GM19240 (cell line): Measurements from ENCODE around the gene CAPN1.
"Not testable (repeated sequence)": the region's sequence is repeated elsewhere in the genome, so short reads cannot be mapped to it uniquely, and the experiment has no call there.

Source experiments
- DNase-seq: peaks from one replicate; pipeline ENCODE4 v3.0.0; 2011; ENCODE audit warnings: low spot score; ENCODE audit not compliant: insufficient read length

CAPN1 gene

GRCh38 chr11:65159012-65159411 is 22.7 kb upstream of the CAPN1 start:
- no peak for DNase-seq

- no peak for DNase-seq
Observed at GRCh38 chr11:65160643-65161042, 21.1 kb upstream of the CAPN1 start.

DNA sequence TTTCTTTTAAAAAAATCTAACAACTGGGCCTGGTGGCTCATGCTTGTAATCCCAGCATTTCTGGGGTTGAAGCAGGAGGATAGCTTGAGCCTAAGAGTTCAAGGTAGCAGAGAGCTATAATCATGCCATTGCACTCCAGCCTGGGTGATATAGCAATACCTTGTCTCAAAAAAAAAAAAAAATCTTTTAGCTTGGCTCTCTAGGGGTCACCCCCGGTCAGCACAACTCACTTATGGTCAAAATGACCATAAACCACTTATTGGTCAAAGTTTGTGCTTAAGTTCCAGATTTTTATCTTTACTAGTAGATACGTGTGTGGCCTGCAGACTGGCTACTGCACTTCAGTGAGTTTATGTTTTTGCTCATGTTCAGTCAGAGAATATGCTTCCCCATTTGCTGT is 18.0 kb upstream of the CAPN1 start:
- no peak for DNase-seq

GRCh38 chr11:65165410-65166317 is 16.1 kb upstream of the CAPN1 start:
- no peak for DNase-seq

DNA sequence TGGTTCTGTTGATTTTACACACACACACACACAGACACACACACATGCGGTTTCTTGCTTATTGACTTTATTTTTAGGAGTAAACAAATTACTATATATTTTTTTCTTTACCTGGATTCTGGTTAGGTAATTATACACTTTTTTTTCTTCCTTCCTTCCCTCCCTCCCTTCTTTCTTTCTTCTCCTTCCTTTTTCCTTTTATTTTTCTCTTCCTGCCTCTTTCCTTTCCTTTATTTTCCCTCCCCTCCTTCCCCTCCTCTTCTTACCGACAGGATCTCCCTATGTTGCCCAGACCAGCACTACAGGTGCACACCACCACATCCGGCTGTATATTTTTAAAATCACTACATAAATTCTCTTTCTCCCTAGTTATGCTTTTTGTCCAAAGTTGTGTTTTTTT is 14.8 kb upstream of the CAPN1 start:
- no peak for DNase-seq

DNA sequence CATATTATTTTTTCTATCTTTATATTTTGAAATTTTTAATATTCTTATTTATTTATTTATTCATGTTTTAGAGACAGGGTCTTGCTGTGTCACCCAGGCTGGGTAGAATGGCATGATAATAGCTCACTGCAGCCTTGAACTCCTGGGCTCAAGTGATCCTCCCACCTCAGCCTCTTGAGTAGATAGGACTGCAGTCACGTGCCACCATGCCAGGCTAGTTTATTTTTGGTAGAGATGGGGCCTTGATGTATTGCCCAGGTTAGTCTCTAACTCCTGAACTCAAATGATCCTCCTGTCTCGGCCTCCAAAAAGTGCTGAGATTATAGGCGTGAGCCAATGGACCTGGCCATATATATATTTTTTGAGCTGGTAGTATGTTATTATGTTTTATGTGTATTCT is 14.1 kb upstream of the CAPN1 start:
- no peak for DNase-seq

GRCh38 chr11:65169164-65169641 is 12.5 kb upstream of the CAPN1 start:
- no peak for DNase-seq

GRCh38 chr11:65170058-65170534 is 11.6 kb upstream of the CAPN1 start, which contains the start of gene SPDYC:
Gene SPDYC, plus strand, starts transcription at chr11:65170233. Its CDS starts 1,125 bp downstream, at chr11:65171358.
- DNase-seq, result no peak

DNA sequence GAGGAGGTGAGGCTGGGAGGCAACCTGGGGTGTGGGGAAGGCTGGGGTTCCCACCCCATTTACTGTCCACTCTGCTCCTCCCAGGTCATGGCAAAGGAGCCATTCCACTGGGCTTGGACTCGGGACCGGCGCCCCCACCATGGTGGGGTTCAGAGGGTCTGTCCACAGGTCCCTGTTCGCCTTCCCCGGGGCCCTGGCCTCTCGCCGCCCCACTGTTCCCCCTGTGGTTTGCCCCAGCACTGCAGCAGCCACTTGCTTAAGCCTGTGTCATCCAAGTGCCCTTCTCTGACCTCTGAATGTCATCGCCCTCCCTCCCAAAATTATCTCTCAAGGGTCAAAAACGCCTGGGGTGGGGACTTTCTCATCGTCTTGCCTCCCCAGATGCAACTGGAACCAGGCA is 9.1 kb upstream of the CAPN1 start:
- DNase-seq, result no peak

DNA sequence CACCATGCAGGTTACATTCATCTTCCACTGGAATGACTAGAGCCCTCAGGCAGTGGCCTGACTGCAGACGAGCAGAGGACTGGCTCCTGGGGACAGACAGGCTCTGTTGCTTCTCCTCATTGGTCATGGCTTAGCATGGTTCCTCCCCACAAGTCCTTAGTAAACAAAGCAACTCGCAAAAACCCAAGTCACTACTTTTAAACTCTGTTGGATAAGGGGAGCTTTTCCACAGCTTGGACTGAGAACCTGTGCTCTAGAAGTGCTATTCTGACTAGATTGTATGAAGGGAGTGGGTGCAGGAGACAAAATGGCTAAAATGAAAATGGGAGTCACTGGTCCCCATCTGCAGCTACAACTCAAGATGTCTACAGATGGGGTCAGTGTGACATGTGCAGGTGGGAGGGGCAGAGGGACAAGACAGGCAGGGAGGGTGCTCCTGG is 7.1 kb upstream of the CAPN1 start:
- DNase-seq, result not testable (repeated sequence)

DNA sequence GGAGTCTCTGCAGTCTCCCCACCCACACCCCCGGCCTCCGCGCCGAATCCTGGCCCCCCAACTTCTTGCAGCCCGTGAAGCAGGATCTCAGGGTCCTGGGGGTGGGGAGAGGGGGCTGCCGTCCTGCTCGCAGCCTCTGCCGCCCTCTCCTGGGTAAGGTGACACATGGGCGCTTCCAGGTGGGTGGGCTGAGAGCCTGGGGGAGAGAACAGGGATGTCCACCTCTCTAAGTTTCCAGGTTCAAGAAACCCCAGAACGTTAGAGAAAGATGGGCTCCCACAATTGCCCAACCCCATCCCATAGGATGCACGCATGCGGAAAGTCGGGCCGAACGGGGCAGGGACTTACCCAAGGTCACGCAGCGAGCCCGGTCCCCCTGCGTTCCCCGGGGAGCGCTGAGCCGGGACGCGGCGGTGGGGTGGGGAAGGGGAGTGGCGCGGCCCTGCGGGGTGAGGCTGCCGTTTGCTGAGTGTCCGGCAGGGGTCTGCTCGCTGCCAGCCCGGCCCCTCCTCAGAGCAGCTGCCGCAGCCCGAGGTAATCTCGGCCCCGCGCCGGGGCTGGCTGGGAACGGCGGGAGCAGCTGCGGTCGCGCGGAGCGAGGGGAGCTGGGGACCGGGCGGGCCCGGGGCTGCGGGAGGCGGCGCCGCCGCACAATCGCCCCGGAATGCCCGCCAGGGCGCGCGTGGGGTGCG is 705 bp upstream of the CAPN1 start:
- peak; percentile 53 for DNase-seq

- DNase-seq, result no peak
Observed at GRCh38 chr11:65182258-65183170, 786 bp downstream of the CAPN1 start.

GRCh38 chr11:65183201-65183891 is 1.6 kb downstream of the CAPN1 start:
- DNase-seq, result no peak

DNA sequence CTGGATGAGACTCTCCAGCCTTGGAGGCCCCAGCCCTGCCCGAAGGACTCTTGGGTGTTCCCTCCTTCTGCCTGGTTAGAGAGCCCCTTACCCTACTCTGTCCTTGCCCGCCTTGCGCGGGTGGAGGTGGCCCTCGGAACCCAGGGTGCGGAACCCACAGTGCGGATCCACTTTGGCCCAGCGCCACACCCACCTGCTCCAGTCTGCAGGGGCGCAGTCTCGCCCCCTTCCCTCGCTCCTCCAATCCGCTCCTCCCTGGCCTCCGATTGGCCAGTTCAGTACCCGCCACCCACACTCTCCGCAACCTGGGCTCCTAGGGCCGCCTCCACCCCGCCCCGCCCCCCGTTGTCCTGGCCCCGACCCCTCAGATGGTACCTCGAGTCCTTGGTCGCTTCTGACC is 2.4 kb downstream of the CAPN1 start:
- DNase-seq, result no peak

DNA sequence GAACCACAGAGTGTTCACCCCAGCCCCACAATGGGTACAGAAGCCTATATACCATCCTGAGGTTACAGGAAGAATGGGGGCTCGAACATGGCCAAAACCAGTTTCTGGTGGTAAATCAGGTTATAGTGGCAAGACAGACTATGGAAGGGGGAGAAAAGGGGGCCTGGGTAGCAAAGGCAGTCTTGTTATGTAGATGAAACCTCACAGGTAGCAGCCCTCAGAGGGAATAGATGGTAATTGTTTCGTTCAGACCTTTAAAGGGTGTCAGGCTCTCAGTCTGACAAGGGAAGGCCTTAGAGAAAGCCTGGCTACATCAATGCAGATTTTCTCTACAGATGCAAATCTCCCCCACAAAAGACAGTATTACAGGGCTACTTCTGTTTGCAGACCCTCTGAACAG is 3.4 kb downstream of the CAPN1 start:
- no peak for DNase-seq

GRCh38 chr11:65185869-65186341 is 4.2 kb downstream of the CAPN1 start:
- no peak for DNase-seq

DNA sequence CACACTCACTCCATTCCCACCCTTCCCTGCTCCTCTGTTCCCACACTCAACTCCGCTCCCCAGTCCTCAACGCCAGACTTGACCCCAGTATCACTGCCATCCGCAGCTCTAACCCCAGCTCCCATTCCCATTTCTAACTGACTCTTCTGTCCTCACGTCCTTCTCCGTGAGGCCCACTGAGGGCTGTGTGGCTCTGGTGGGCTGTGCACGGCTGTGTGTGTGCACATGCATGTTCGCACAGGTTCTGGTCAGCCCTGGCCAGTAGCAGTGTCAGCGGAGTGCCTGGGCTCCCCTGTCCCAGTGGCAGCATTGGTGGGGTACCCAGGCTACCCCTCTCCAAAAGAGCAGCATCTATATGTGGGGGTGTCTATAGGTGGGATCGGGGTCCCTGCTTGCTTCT is 5.0 kb downstream of the CAPN1 start:
- DNase-seq, result no peak

DNA sequence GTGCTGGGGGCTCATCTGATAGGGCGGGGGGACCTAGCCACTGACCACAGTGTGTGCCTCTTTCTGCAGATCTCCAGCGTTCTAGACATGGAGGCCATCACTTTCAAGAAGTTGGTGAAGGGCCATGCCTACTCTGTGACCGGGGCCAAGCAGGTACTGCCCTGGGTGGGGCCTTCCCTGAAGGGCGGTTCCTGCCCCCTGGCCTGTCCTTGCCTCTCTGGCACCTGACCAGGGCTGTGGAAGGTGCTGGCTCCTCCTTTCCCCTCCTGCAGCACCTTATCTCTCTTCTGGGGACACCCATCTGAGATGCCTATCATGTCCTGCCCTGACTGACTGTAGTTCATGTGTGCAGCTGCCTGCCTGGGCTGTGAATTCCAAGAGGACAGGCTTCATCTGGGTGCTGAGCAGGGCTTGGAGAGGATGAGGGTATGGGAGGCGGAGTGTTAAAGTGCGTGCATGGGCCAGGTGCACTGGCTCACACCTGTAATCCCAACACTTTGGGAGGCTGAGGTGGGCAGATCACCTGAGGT is 5.5 kb downstream of the CAPN1 start:
- no peak for DNase-seq

- no peak for DNase-seq
Observed at GRCh38 chr11:65187971-65188461, 6.3 kb downstream of the CAPN1 start.

- DNase-seq, result no peak
Observed at GRCh38 chr11:65188486-65188885, 6.8 kb downstream of the CAPN1 start.
